CD4-positive, alpha-beta T cell treated with Interleukin-21 for 1 hour (primary cell): ENCODE measurements around the gene POLR3E.
"Not testable (repeated sequence)": the region's sequence is repeated elsewhere in the genome, so short reads cannot be mapped to it uniquely, and the experiment has no call there.

Experiments
- DNase-seq: peaks from one replicate; pipeline ENCODE4 v3.0.0-alpha.2; 2020

Gene POLR3E

GRCh38 chr16:22293137-22294106 is 3.8 kb upstream of the POLR3E start:
- no peak for DNase-seq

- no peak for DNase-seq
Observed at GRCh38 chr16:22296225-22297113, 740 bp upstream of the POLR3E start.

GRCh38 chr16:22297871-22298733 is 893 bp downstream of the POLR3E start:
- DNase-seq, result peak; percentile 87

- no peak for DNase-seq
Observed at GRCh38 chr16:22299036-22299435, 1.8 kb downstream of the POLR3E start.

GRCh38 chr16:22300427-22301071 is 3.3 kb downstream of the POLR3E start:
- peak; percentile 50 for DNase-seq

GRCh38 chr16:22301423-22301822 is 4.2 kb downstream of the POLR3E start:
- not testable (repeated sequence) for DNase-seq

GRCh38 chr16:22302776-22303363 is 5.7 kb downstream of the POLR3E start:
- DNase-seq, result no peak

GRCh38 chr16:22304411-22304810 is 7.2 kb downstream of the POLR3E start:
- no peak for DNase-seq

- DNase-seq, result no peak
Observed at GRCh38 chr16:22306788-22307187, 9.6 kb downstream of the POLR3E start.

- no peak for DNase-seq
Observed at GRCh38 chr16:22307838-22308237, 10.6 kb downstream of the POLR3E start.

- no peak for DNase-seq
Observed at GRCh38 chr16:22308824-22309520, 11.8 kb downstream of the POLR3E start.

GRCh38 chr16:22311520-22311919 is 14.3 kb downstream of the POLR3E start:
- DNase-seq, result no peak

GRCh38 chr16:22312897-22313781 is 15.9 kb downstream of the POLR3E start:
- DNase-seq, result no peak

GRCh38 chr16:22313876-22314470 is 16.8 kb downstream of the POLR3E start:
- no peak for DNase-seq

GRCh38 chr16:22314661-22315626 is 17.7 kb downstream of the POLR3E start:
- no peak for DNase-seq

- no peak for DNase-seq
Observed at GRCh38 chr16:22315979-22316378, 18.8 kb downstream of the POLR3E start.

GRCh38 chr16:22316411-22316811 is 19.2 kb downstream of the POLR3E start:
- DNase-seq, result no peak

GRCh38 chr16:22317001-22317530 is 19.9 kb downstream of the POLR3E start:
- DNase-seq, result no peak
